T1000 (cell line): ENCODE data around the gene AIM2.

Experiments
- DNase-seq: peaks from one replicate; lab custom pipeline; 2025; ENCODE audit warnings: mixed read lengths; lab: John Stamatoyannopoulos, UW

The AIM2 gene

DNA sequence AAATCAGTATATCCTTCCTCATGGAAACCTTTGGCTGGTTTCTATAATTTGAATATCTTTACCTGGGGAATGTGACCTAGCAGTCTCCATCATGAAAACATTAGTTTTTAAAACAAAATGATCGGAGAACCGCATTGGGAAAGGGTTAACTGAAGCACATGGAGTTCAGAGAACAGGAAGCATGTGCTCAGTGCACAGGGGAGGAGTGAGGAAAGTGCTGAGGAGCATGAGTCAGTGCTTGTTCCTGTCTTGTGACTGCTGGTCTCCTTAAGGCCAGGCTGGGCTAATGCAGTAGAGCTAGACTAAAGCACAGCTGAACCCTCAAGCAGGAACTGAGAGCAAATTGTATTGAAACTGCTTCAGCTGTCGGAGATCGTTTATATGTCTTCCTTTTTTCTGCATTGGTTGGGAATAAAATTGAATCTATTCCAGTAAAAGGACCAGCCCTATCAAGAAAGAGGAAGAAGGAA lies 61.1 kb downstream of the AIM2 start:
- DNase-seq: no peak

DNA sequence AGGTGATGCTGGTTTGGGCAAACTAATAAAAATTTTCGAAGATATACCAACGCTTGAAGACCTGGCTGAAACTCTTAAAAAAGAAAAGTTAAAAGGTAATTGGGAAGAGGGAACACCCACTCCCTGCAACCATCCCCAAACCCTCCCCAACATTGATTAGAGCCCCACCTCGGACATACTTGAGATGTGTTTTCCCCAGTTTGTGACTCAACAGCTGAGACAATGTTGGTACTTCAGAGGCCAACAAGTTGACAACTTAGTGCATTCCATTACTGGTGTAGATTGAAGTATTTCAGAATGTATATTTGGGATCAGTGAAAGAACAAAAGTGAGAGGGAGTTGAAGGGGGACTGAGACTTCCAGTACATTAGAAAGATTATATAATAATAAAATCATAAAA lies 61.7 kb downstream of the AIM2 start:
- DNase-seq: no peak

DNA sequence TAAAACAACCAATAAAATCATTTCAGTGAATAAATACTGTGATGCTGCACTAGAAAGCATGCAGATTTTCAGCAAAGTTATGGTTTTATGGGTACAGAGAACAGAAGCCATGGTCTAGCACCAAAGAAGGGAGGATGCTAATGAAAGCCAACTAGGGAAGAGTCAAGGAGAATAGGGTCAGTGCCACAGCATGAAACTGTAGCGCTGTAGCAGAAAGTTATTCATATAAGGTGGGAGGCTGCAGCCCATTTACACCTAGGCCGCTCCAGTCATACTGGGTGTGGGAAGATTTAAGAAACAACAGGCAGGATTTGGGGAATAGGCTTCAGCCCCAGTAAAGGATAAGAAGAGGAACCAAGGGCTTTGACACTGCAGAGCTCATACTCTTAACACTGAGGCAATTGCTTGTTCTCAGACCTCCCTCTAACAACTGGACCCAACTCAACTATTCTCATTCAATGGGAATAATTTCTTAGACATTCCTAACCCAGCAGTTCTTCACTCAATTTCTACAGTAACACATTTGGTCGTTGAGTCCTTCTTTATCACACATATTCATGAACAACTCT lies 62.5 kb downstream of the AIM2 start:
- no peak for DNase-seq

DNA sequence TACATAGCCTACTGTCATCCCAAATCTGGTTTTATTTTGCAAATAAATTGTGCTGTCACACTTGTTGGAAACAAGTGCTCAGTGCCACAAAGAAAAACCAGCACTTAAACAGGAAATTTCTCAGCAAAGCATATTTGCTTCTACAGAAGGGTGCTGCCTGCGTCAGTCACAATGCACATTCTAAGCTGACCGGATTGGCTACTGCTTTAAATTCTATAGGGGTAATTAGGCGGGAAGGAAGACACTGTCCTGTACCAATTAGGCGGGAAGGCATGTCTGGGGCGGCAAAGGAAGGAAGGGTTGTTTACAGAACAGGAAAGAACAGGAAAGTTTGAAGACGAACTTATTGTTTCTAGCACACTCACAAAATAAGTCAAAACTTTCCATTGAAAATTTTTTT lies 64.1 kb downstream of the AIM2 start:
- DNase-seq: no peak
